Rectal smooth muscle tissue (tissue), 1 donor: ENCODE results near the gene SDSL.
A peak's percentile ranks its signal among the peaks of the same experiment; 100 is the strongest.

Experiments
- H3K27ac ChIP-seq: one replicate; pipeline ENCODE4 v1.7.0; 2013; ENCODE audit warnings: low read depth, low read length, inconsistent platforms
- H3K27me3 ChIP-seq: one replicate; pipeline ENCODE4 v1.7.0; 2013; ENCODE audit warnings: low read length; ENCODE audit not compliant: control insufficient read depth, insufficient read depth
- H3K36me3 ChIP-seq: one replicate; pipeline ENCODE4 v1.7.0; 2013; ENCODE audit warnings: low read length; ENCODE audit not compliant: control insufficient read depth, insufficient read depth
- H3K4me1 ChIP-seq: one replicate; pipeline ENCODE4 v1.7.0; 2013; ENCODE audit warnings: low read length; ENCODE audit not compliant: control insufficient read depth, insufficient read depth
- H3K4me3 ChIP-seq: one replicate; pipeline ENCODE4 v1.7.0; 2013; ENCODE audit warnings: low read length
- H3K9ac ChIP-seq: one replicate; pipeline ENCODE4 v1.7.0; 2013; ENCODE audit warnings: low read length

The SDSL gene

DNA sequence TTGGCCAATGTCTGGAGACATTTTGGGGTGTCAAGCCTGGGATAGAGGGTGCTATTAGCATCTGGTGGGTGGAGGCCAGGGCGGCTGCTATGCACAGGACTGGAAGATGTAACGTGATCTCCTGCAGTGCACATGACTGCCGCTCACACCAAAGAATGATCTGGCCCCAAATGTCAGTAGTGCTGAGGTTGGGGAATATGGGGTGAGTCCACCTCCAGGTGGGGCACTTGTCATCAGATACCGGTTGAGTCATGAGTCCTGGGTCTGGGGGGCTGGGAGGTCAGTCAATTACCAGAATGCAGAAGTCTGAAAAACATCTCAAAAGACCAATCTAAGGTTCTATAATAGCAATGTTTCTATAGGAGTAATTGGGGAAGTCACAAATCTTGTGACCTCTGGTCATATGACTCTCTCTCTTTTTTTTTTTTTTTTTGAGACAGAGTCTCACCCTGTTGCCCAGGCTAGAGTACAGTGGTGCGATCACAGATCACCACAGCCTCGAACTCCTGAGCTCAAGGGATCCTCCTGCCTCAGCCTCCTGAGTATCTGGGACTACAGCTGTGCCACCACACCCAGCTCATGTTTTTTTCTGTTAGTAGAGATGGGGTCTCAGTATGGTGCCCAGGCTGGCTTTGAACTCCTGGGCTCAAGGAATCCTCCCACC is 6.0 kb upstream of the SDSL start:
- Histone ChIP-seq H3K27me3 (no peaks in the 10 kb centered on the region), H3K4me3 (no peak overlapping the region), H3K27ac (no peak overlapping the region), H3K4me1 (no peaks in the 10 kb centered on the region), H3K36me3 (no peaks in the 10 kb centered on the region), H3K9ac (no peak overlapping the region)

DNA sequence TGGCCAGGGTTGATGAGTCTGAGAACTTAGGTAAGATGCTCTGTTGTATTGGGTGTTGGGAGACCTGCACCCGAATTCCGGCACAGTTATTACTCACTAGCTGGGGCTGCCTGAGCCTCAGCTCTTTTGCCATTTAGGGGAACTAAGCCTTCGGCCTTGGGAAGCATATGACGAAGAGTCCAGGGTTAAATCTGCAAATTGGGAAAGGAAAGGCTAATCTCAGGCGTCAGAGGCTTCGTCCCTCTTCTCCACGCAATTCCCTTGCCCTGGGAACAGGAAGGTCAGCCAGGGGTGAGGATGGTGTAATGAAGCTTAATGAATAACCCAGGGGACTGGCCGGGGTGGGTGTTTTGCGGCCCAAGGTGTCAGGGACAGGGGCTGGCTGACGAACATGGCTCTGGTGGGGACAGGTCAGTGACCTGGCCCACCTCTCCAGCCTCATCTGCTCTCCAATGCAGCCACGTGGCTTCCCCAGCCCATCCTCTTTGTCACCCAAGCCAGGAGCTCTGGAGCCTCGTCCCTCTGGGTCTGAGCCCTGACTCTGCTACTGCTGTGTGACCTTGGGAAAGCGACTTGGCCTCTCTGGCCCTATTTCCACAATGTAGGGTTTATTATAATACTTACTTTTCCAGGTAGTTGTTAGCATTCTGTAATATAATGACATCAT is 3.8 kb upstream of the SDSL start:
- Histone ChIP-seq H3K27ac (no peak overlapping the region), H3K9ac (no peak overlapping the region), H3K4me1 (no peaks in the 10 kb centered on the region)

DNA sequence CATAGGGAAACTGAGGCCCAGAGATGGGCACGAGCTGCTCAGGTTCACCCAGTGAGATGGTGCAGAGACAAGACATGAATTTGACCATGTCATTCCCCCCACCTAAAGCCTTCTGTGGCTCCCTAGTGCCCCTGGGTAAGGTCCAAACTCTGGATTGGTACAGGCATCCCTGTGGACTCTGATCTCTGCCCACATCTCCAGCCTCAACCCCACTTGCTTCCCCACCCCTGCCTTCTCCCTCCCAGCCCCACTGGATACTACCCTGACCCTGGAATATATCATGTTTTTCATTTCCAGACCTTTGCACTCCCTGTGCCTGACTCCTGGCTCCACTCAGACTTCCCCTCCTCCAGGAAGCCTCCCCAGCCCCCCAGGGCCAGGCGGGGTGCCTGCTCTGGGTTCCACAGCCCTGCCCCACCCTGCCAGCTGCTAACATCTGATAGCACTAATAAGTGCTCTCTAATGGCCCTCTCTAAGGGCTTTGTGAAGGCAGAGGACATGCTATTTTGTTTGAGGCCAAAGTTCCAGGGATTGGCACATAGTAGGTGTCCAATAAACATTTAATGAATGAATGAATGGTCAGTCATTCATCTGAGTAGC is 1.1 kb upstream of the SDSL start:
- Histone ChIP-seq H3K27me3 (no peaks in the 10 kb centered on the region), H3K27ac (no peak overlapping the region), H3K36me3 (no peaks in the 10 kb centered on the region), H3K4me3 (no peak overlapping the region), H3K9ac (no peak overlapping the region), H3K4me1 (no peaks in the 10 kb centered on the region)

More for the DNA sequence above, 3.8 kb upstream of the SDSL start:
- no peaks in the 10 kb centered on the region for H3K36me3 ChIP-seq
- no peak overlapping the region for H3K4me3 ChIP-seq
- no peaks in the 10 kb centered on the region for H3K27me3 ChIP-seq

DNA sequence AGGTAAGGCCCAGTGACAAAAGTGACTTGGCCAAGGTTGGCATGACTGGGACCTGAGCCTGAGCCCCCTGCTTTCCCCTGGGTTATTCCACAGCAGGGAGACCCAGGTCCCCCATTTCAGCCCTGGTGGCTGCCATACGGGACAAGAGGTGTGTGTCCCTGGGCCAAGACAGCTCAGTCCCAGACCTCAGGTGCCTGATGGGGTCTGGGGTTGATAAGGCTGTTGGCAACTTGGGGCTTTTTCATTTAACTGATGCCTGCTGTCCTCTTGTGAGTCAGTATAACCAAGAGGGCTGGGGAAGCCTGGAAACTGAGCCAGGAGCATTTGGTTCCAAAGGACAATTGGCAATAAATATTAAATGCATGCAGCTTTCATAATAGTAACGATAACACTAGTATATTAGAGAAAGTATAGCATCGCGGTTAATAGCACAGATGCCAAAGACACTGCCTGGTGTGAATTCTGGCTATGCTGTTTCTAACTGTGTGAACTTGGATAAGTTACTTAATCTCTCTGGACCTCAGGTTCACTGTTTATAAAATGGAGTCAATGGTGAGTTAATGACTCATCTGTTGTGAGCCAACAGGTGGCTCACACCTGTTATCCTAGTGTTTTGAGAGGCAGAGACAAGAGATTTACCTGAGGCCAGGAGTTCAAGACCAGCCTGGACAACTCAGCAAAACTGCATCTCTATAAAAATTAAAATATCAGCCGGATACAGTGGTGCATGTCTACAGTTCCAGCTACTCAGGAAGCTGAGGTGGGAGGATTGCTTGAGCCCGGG is 898 bp downstream of the SDSL start:
- Histone ChIP-seq H3K4me1 (no peaks in the 10 kb centered on the region), H3K9ac (peak overlapping the region; percentile 26), H3K27ac (no peak overlapping the region), H3K4me3 (peak overlapping the region; percentile 64), H3K36me3 (no peaks in the 10 kb centered on the region), H3K27me3 (peaks cover 7% of the 10 kb centered on the region)

DNA sequence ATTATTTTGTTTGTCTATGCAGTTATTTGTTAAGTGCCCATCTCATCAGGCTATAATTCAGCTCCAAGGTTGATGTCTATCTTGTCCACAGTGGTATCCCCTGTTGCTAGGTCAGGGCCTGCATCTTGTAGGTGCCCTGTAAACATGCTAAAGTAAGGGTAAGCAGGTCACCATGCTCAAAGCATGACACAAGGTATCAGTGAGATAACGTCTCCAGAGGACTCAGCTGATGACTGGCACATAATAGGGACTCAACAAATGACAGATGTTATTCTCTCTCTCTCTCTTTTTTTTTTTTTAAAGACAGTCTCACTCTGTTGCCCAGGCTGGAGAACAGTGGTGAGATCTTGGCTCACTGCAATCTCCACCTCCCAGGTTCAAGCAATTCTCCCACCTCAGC is 2.3 kb downstream of the SDSL start:
- Histone ChIP-seq H3K4me1 (no peaks in the 10 kb centered on the region), H3K36me3 (no peaks in the 10 kb centered on the region), H3K27me3 (peaks cover 7% of the 10 kb centered on the region), H3K27ac (no peak overlapping the region), H3K4me3 (no peak overlapping the region), H3K9ac (no peak overlapping the region)

DNA sequence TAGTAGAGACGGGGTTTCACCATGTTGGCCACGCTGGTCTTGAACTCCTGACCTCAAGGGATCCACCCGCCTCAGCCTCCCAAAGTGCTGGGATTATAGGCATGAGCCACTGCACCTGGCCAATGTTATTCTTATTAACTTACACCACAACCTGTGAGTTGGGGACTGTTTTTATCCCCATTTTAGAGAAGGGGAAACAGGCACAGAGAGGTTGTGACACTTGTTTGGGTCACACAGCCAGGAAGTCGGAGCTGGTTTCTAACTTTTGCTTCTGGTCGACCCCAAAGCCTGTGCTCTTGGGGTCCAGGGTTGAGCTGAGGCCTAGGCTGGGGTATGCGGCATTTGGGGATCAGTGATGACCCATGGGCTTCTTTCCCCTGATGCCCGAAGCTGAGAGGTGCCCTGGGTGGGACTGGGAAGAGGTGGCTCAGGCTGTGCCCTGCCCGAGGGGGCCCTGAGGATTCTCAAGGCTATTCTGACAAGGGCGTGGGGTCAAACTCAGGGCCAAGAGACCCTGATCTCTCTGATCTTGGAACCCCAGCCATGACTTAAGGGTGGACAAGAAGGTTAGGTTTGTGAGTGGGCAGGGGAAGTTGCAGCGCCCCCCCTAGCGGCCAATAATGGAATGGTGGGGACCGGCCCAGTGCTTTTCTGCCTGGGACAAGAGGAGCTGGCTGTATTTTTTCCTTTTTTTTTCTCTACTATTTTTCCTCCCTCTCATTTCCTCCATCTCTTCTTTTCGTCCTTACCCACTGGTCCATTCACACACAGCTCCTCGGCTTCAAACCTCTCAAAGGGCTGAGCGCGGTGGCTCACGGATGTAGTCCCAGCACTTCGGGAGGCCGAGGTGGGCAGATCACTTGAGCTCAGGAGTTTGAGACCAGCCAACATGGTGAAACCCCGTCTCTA is 3.0 kb downstream of the SDSL start:
- Histone ChIP-seq H3K4me1 (no peaks in the 10 kb centered on the region), H3K9ac (no peak overlapping the region), H3K27me3 (peaks cover 7% of the 10 kb centered on the region), H3K27ac (no peak overlapping the region), H3K36me3 (no peaks in the 10 kb centered on the region), H3K4me3 (no peak overlapping the region)

DNA sequence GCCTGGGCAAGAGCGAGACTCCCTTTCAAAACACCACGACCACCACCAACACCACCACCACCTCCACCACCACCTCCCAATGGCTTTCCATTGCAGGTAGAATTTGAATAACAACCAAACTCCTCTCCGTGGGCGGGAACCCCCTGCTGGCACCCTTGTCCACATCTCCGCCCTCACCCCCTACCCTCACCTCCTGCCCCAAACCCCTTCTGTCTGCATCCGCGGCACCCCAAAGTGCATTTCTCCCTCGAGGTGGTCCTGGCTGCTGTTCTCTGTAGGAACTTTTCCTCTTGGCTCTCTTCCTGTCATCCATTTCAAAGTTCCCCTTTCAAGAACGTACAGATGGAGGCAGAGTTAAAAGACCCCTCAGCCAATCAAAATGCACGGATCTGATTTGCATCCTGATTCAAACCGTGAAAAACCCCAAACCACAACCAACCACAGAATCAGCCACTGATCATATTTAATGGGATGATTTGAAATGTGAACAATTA is 3.8 kb downstream of the SDSL start:
- H3K36me3 ChIP-seq: no peaks in the 10 kb centered on the region
- H3K27ac ChIP-seq: no peak overlapping the region
- H3K4me1 ChIP-seq: no peaks in the 10 kb centered on the region

DNA sequence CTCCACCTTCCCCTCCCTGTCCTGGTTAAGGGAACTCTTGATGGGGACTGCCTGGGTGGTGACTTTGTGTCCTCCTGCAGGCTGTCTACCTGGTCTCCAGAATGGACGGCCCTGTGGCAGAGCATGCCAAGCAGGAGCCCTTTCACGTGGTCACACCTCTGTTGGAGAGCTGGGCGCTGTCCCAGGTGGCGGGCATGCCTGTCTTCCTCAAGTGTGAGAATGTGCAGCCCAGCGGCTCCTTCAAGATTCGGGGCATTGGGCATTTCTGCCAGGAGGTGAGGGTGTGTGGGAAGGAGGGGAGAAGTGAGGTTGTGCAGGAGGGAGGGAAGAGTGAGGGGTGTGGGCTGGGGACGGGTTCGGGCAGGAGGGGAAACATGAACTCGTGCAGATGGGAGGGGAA is 5.7 kb downstream of the SDSL start:
- Histone ChIP-seq H3K9ac (no peak overlapping the region), H3K36me3 (no peaks in the 10 kb centered on the region), H3K4me3 (no peak overlapping the region), H3K27me3 (peaks cover 7% of the 10 kb centered on the region), H3K27ac (no peak overlapping the region), H3K4me1 (no peaks in the 10 kb centered on the region)

More for the DNA sequence above, 3.8 kb downstream of the SDSL start:
- H3K4me3 ChIP-seq: no peak overlapping the region
- peaks cover 7% of the 10 kb centered on the region for H3K27me3 ChIP-seq
- no peak overlapping the region for H3K9ac ChIP-seq

DNA sequence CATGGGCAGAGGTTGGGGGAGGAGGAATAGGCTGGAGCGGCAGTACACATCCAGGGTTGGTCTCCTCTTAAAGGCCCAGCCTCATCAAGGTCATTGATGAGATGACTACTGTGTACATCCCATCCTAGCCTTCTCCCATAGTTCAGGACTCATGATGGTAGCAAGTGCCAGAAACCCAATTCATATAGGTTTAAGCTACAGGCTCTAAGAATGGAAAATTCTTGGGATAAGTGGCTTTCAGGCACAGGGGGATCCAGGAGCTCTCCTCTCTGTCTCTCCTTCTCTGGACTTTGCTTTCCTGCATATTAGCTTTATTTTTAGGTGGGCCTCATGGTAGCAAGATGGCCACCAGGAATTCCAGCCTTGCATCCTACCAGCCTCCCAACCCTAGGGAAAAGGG is 6.3 kb downstream of the SDSL start:
- H3K36me3 ChIP-seq: no peaks in the 10 kb centered on the region
- no peak overlapping the region for H3K9ac ChIP-seq
- no peak overlapping the region for H3K4me3 ChIP-seq
- no peaks in the 10 kb centered on the region for H3K4me1 ChIP-seq
- no peak overlapping the region for H3K27ac ChIP-seq
- peaks cover 7% of the 10 kb centered on the region for H3K27me3 ChIP-seq

DNA sequence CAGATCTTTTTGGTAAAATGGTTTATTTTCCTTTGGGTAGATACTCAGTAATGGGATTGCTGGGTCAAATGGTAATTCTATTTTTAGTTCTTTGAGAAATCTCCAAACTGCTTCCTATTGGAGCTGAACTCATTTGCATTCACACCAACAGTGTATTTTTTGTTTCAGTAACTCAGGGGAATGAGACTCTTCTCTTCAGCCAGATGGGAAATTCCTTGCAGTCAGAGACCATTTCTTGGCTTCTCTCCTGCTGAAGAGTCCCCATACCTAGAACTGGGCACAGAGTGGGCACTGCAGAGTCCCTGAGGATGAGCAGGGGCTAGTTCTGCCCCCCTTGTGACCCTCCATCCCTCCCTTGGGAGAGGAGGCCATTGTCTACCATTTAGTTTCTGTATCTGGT is 10.8 kb downstream of the SDSL start:
- Histone ChIP-seq H3K9ac (no peak overlapping the region), H3K4me3 (no peak overlapping the region), H3K27ac (no peak overlapping the region), H3K36me3 (no peaks in the 10 kb centered on the region), H3K4me1 (no peaks in the 10 kb centered on the region), H3K27me3 (peaks cover 1% of the 10 kb centered on the region)

DNA sequence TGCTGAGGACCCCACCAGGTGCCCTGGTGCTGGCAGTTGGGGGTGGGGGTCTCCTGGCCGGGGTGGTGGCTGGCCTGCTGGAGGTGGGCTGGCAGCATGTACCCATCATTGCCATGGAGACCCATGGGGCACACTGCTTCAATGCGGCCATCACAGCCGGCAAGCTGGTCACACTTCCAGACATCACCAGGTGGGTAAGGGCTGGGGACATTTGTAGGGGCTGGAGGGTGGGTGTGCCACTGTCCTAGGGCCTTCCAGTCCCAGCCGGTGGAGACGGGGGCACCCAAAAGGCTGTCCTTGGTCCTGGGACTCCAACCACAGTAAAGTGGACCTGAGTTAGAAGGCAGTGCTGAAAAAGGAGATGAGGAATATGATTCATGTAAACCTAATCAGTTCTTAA is 13.2 kb downstream of the SDSL start:
- Histone ChIP-seq H3K27ac (no peak overlapping the region), H3K4me1 (no peaks in the 10 kb centered on the region), H3K4me3 (no peak overlapping the region), H3K27me3 (no peaks in the 10 kb centered on the region), H3K9ac (no peak overlapping the region), H3K36me3 (no peaks in the 10 kb centered on the region)
